ENCODE measurements around the gene PKM.

Gene PKM

DNA sequence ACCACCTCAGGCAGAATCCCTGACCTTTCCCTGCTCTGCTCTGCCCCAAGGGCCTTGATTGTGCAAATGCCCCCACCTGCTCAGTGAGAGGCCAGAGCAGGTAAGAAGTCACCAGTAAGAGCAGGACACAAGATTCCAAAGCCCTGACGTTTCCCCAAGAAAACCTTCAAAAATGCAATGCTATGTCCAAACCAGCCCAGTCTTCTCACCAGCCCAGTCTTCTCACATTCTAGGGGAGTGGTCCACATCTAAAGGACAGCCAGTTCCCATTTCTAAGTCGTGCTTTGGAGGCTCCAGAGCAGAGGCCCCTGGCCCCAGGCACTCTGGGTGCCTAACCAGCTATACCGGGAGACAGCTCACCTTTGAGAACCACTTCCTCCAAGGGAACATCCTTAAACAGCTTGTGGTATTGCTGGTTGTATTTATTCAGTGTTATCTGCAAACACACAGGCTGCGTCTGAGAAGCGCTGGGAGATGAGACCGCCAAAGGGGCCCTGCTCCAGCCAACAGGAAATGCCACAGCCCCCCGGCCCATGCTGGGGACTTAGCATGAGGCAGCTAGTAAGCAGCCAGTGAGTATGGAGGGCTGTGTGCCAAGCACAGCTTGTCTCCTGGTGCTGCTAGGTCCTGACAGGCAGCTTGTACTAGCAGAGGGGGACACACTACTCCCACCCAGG, 62.7 kb downstream of the PKM start:
- POLR2A ChIA-PET, result no interaction called here
- no peak for DNase-seq (ENCODE audit: extremely low spot score)
- CTCF ChIA-PET, result interaction anchor here (1.4 to 2.0 kb wide), 2 partner anchors 12 to 424 kb away, joined by 5 to 6 read pairs; no protein-coding TSS in a partner anchor
- TF ChIP-seq, protein P1, sequence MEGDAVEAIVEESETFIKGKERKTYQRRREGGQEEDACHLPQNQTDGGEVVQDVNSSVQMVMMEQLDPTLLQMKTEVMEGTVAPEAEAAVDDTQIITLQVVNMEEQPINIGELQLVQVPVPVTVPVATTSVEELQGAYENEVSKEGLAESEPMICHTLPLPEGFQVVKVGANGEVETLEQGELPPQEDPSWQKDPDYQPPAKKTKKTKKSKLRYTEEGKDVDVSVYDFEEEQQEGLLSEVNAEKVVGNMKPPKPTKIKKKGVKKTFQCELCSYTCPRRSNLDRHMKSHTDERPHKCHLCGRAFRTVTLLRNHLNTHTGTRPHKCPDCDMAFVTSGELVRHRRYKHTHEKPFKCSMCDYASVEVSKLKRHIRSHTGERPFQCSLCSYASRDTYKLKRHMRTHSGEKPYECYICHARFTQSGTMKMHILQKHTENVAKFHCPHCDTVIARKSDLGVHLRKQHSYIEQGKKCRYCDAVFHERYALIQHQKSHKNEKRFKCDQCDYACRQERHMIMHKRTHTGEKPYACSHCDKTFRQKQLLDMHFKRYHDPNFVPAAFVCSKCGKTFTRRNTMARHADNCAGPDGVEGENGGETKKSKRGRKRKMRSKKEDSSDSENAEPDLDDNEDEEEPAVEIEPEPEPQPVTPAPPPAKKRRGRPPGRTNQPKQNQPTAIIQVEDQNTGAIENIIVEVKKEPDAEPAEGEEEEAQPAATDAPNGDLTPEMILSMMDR (IDR thresholded peaks at IDR 0.05; ENCODE audit: control extremely low read depth, extremely low read depth, low read depth, missing control alignments), result no peak

DNA sequence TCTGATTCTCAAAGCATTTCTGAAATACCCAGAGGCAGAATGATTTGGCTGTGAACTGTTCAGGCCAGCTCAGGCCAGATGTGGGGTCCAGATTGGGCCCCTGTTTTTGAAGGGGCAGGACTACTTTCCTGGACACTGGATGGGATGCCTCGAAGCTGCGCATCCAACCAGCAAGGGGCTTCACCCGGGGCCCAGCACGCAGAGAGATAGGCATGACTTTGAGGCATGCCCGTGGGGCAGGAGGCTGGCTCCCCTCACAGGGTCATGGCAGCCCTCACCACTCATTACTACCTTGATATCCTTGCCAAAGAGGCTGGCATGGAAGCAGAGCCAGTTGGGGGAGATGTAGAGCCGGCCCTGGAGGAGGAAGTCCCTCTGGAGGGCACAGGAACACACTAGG, 63.5 kb downstream of the PKM start:
- TF ChIP-seq, protein P1 (IDR thresholded peaks at IDR 0.05; ENCODE audit: control extremely low read depth, extremely low read depth, low read depth, missing control alignments), result no peak
- no peak for DNase-seq (ENCODE audit: extremely low spot score)
- CTCF ChIA-PET, result interaction anchor here (0.7 kb wide), 1 partner anchor 24 kb away, joined by 3 read pairs; no protein-coding TSS in a partner anchor
- POLR2A ChIA-PET, result no interaction called here

DNA sequence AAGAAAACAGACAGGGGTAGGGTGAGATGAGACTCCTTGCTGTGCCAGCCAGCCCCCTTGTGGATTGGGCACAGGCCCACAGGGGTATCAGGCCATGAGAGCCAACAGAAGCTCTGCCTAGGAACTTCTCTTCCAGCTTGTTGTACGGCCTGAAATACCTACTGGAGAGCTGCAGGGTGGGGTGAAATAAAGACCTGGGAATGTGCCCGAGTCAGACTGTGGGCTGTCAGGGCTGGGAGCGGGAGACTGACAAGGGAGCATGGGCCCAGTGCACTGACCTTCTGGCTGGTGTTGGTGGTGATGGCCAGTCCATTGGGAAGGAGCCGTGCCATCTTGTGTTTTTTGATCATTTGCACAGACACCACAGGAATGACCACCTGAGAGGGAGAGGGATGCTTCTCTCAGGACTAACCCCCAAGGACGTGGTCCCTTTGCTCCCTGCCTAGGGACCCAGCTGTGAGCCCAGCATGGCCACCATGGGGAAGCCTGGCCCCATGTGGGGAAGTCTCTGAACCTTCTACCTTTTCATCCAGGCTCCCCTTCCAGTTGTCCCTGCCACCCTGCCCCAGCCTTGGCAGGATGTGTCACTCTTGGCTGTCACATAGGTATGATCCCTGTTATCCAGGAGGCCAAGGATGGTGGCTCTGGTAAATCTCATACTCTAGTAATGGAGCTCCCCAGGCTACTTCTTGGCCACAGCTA, 64.1 kb downstream of the PKM start:
- CTCF ChIA-PET, result interaction anchor here (0.7 kb wide), 1 partner anchor 25 kb away, joined by 3 read pairs; no protein-coding TSS in a partner anchor
- POLR2A ChIA-PET, result no interaction called here
- TF ChIP-seq, protein P1 (IDR thresholded peaks at IDR 0.05; ENCODE audit: control extremely low read depth, extremely low read depth, low read depth, missing control alignments), result no peak

DNA sequence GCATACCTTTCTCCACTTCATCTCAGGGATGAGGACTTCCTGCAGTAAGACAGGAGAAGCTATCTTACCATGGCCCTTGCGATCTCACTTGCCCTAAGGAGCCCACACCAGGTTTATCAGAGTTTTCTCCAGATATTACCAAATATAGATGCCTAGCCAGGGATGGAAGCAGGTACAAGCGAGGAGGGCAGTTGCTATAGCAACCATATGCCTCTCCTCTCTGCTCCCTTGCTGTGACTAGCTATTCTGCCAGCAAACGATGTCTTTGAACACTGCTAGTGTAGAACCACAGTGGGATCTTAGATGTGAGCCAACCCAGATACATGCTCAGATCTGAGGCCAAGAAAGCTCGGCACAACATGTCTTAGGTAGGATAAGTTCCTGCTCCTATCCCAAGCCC, 67.3 kb downstream of the PKM start:
- no peak for DNase-seq (ENCODE audit: extremely low spot score)
- ChIA-PET POLR2A (no interaction called here), CTCF (interaction anchor here (0.9 to 2.4 kb wide), 4 partner anchors 35 to 420 kb away, joined by 3 to 10 read pairs (median 4); no protein-coding TSS in a partner anchor)
- TF ChIP-seq, protein P1 (IDR thresholded peaks at IDR 0.05; ENCODE audit: control extremely low read depth, extremely low read depth, low read depth, missing control alignments), result no peak

More for the DNA sequence above, 64.1 kb downstream of the PKM start:
- DNase-seq (ENCODE audit: extremely low spot score), result no peak

DNA sequence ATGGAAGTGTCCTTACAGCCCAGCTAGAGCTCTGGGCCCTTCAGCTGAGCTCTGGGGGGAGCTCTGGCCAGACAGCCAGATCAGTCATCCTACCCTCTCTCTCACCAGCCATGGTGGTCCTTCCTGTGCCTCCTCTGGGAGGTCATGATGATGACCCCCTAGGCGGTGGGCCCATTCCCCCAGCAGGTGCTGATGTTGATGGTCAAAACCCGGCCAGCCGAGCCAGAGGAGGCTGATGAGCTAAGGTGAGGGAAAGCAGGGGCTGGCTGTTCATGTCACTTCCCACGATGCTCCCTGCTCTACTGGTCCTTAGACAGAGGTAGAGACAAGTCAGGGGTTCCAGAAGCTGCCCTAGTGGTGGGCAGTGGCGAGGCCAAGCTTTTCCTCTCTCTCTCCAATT, 68.4 kb downstream of the PKM start:
- POLR2A ChIA-PET, result no interaction called here
- TF ChIP-seq, protein P1 (IDR thresholded peaks at IDR 0.05; ENCODE audit: control extremely low read depth, extremely low read depth, low read depth, missing control alignments), result no peak
- DNase-seq (ENCODE audit: extremely low spot score), result no peak
- CTCF ChIA-PET, result interaction anchor here (1.4 to 2.4 kb wide), 2 partner anchors 362 to 419 kb away, joined by 4 to 10 read pairs; no protein-coding TSS in a partner anchor

DNA sequence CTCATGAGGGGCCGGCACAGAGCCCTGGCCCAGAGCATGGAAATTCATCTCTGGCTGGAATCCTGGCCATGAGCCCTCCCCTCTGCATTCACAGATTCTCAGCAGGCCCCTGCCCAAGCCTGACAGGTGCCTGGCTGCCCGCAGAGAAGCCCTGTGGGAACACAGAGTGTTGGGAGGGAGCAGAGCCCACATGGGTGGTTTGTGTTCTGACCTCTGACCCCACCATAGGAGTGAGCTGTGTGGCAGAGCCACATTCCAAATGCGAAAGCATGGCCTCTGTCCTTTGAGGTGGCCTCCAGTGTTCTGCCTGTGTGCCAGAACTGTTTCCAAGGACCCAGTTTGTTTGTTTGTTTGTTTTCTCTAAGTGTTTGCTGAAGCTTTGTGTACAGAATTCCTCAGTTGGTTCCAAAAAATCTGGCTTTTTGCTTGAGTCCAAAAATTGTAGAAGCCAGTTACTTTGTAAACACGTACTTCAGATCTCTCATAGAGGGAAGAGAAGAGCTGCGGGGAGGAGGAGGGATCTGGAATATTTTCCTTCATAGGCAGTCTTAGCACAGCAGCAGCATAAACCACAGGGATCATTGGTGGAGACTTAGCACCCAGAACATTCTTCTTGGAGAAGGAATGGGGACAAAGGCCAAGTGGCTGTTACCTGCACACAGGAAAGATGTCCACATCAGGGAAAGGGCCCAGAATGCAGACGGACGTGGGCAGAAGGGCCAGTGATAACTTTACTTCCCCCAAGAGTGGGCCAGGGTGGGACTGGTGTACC, 69.4 kb downstream of the PKM start:
- POLR2A ChIA-PET, result no interaction called here
- TF ChIP-seq, protein P1 (IDR thresholded peaks at IDR 0.05; ENCODE audit: control extremely low read depth, extremely low read depth, low read depth, missing control alignments), result no peak
- DNase-seq (ENCODE audit: extremely low spot score), result no peak
- CTCF ChIA-PET, result interaction anchor here (2.4 kb wide), 1 partner anchor 418 kb away, joined by 10 read pairs; no protein-coding TSS in a partner anchor

All from GM10248 (cell line).